Activated T-cell treated with anti-CD3 and anti-CD28 coated beads, Interleukin-2, amount 50 U/mL, for 72 hours (primary cell): ENCODE results near the gene NFIC. TPM values are rescaled to one million over a fixed set of nuclear protein-coding genes. Genes with fewer than 3 reads are reported as not detected.

ENCODE experiments used
- ATAC-seq, 2 donors: fragments of 150-1000 bp; cut with Tn5 transposase; replicated peaks in 1 of 2; 2 replicates each; pipeline ENCODE4 v1.10.0; 2021; ENCODE audit warnings: moderate library complexity in 2 of 2, mild to moderate bottlenecking in 1 of 2
- DNase-seq, 2 donors: peaks; one replicate each; pipeline ENCODE4 v3.0.0; 2021 to 2022; ENCODE audit warnings: mixed read lengths in 1 of 2
- H3K27ac Mint-ChIP-seq: one replicate; pipeline ENCODE4 v1.8.0; 2022; ENCODE audit warnings: mild to moderate bottlenecking, moderate library complexity, mixed read lengths
- H3K27me3 Mint-ChIP-seq: one replicate; pipeline ENCODE4 v1.8.0; 2022; ENCODE audit warnings: low read depth, mixed read lengths
- H3K36me3 Mint-ChIP-seq, 2 donors: one replicate each; pipeline ENCODE4 v1.8.0; 2022; ENCODE audit warnings: mixed read lengths in 2 of 2, mild to moderate bottlenecking in 1 of 2; ENCODE audit not compliant: insufficient read depth in 2 of 2
- H3K4me1 Mint-ChIP-seq: one replicate; pipeline ENCODE4 v1.8.0; 2022; ENCODE audit warnings: low read depth, mixed read lengths
- H3K4me3 Mint-ChIP-seq, 2 donors: one replicate each; pipeline ENCODE4 v1.8.0; 2022; ENCODE audit warnings: mild to moderate bottlenecking in 2 of 2, mixed read lengths in 2 of 2, moderate library complexity in 2 of 2
- H3K9me3 Mint-ChIP-seq, 2 donors: one replicate each; pipeline ENCODE4 v1.8.0; 2022; ENCODE audit warnings: mixed read lengths in 2 of 2
- total RNA-seq, 2 donors: library from RNA; stranded (reverse); gene quantifications; one replicate each; pipeline ENCODE4 v1.2.3, GENCODE V29; 2022

NFIC gene
- total RNA-seq, 2 donors from 2014 or later = 19.8 to 24.8 TPM

GRCh38 chr19:3458229-3459088, 92.1 kb downstream of the NFIC start:
- Mint-ChIP-seq H3K27ac (no peak overlapping the region), H3K27me3 (no peaks in the 10 kb centered on the region), H3K36me3 (no peaks in the 10 kb centered on the region), H3K4me1 (no peaks in the 10 kb centered on the region), H3K4me3 (no peak overlapping the region), H3K9me3 (no peaks in the 10 kb centered on the region)
- no peak for DNase-seq
- ATAC-seq = no peak

DNA sequence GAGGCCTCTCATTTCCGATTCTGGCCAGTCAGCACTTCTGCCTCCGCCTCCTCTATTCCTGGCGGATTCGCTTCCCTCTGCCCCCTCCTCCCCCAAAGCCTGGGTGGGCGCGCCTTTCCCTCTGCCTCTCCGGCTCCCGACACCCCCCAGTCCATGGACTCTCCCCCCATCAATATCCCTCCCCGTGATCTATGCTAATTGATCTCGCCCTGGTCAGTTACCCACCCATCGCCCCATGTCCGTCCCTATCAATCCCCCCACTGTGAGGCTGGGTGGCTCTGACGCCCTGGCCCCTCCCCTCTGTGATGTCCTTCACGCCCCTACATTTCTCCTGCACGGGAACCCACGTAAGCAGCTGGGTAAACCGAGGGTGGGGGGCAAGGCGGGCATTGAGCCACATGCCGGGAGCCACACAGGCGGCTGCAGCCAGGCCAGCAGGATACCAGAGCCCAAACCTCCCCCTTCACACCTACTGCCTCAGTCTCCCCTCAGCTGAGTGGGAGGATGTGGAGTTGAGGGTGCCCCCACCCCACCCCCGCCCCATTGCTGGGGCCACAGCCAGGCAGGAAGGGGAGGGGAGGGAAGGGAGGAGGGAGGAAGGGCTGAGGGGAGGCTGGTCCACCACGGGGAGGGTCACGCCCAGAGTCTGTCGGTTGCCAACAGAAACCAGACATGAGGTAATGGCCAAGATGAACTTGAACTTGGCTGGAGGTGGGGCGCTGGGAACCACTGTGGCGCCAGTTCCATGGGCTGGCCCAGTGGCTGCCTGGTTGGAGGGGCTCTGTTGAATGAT, 92.9 kb downstream of the NFIC start:
- H3K4me3 Mint-ChIP-seq = no peak overlapping the region
- H3K9me3 Mint-ChIP-seq = no peaks in the 10 kb centered on the region
- ATAC-seq = no peak

DNA sequence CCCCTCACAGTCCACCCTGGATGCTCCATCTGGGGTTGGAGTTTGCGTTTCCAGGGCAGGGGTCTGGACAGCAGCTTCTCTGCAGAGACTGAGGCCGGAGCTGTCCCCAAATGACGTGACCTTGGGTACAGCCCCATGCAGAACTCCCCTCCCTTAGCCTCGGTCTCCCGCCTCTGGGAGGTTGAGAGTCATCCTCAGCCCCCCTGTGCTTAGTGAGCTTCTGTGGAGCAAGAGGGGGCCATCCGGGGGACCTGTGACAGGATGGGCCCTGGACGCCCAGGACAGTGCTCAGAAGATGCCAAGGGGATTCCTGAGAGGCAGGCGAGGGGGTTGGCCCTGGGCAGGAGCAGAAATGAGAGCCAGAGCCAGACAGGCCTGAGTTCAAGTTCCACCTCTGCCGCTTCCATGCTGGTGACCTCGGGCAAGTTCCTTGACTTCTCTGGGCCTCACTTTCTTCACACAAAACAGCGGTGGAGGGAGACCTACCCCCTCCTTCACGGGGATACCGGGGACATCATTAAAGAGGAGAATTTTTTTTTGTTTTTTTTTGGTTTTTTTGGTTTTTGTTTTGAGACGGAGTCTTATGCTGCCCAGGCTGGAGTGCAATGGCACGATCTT, 93.7 kb downstream of the NFIC start:
- H3K9me3 Mint-ChIP-seq = no peaks in the 10 kb centered on the region
- H3K27ac Mint-ChIP-seq = no peak overlapping the region
- H3K4me3 Mint-ChIP-seq = no peak overlapping the region
- H3K27me3 Mint-ChIP-seq = no peaks in the 10 kb centered on the region
- ATAC-seq (no peak), DNase-seq (no peak)
- no peaks in the 10 kb centered on the region for H3K4me1 Mint-ChIP-seq
- no peaks in the 10 kb centered on the region for H3K36me3 Mint-ChIP-seq

More for the DNA sequence above, 92.9 kb downstream of the NFIC start:
- no peaks in the 10 kb centered on the region for H3K27me3 Mint-ChIP-seq
- no peaks in the 10 kb centered on the region for H3K4me1 Mint-ChIP-seq
- DNase-seq = no peak
- no peak overlapping the region for H3K27ac Mint-ChIP-seq
- H3K36me3 Mint-ChIP-seq = no peaks in the 10 kb centered on the region

- Mint-ChIP-seq H3K9me3 (peaks cover 0 to 2% of the 10 kb centered on the region in 2 donors), H3K4me1 (no peaks in the 10 kb centered on the region), H3K36me3 (no peaks in the 10 kb centered on the region), H3K27me3 (no peaks in the 10 kb centered on the region), H3K4me3 (no peak overlapping the region), H3K27ac (no peak overlapping the region)
- no peak for ATAC-seq
- DNase-seq = no peak
These were observed 96.8 kb downstream of the NFIC start for GRCh38 chr19:3462991-3463713.

- no peaks in the 10 kb centered on the region for H3K4me1 Mint-ChIP-seq
- H3K36me3 Mint-ChIP-seq = no peaks in the 10 kb centered on the region
- ATAC-seq (no peak), DNase-seq (no peak)
- no peak overlapping the region for H3K27ac Mint-ChIP-seq
- H3K9me3 Mint-ChIP-seq = peaks cover 0 to 2% of the 10 kb centered on the region in 2 donors
- H3K27me3 Mint-ChIP-seq = no peaks in the 10 kb centered on the region
- no peak overlapping the region for H3K4me3 Mint-ChIP-seq
These were observed 97.6 kb downstream of the NFIC start for GRCh38 chr19:3463714-3464586.

DNA sequence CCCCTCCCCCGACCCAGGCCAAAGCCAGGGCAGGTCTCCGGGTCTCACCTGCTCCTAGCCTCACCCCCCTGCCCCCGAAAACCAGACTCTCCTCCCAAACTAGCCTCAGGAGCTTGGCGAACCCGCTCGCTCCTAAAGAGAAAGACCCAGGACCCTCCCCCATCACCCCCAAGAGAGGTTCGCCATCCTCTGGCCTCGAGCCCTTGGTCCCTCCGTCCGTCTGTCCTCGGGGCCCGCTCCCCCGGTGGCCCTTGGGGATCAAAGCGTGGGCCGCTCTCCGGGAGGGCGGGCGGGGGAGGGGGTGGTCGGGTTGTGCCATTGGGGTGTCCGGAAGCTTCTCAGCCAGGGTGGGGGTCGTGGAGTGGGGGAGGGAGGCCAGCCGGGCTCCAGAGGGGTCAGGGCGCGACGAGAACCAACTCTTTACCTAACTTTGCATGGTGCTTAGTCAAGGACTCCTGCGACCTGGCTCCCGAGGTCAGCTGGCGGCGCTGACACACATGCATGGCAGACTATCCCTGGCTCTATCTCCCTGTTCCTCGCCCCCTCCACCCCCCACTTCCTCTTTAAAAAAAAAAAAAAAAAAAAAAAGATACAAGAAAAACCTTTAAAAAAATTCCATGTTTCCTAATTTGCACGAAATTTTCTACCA, 98.3 kb downstream of the NFIC start:
- peaks cover 0 to 2% of the 10 kb centered on the region in 2 donors for H3K9me3 Mint-ChIP-seq
- H3K27ac Mint-ChIP-seq = no peak overlapping the region
- ATAC-seq = no peak
- H3K4me1 Mint-ChIP-seq = no peaks in the 10 kb centered on the region
- no peak overlapping the region for H3K4me3 Mint-ChIP-seq
- no peaks in the 10 kb centered on the region for H3K36me3 Mint-ChIP-seq
- no peaks in the 10 kb centered on the region for H3K27me3 Mint-ChIP-seq
- no peak for DNase-seq

DNA sequence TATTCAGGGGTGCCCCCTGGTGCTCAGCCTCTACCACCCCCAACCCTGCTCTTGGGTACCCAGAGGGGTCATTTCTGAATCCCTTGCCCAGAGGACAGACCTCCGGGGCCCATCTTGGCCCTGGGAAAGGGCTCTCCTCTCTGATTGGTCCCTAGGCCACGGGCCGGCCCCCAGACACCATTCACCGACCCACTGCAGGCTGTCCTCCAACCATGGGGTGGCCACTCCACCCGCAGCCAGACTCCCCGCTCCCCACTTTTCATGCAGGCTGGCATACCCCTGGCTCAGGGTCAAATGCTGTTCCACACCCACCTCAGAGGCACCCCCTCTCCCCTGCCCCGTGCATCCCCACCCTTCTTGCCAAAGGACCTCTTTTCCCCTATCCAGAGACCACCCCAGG, 99.2 kb downstream of the NFIC start:
- no peaks in the 10 kb centered on the region for H3K4me1 Mint-ChIP-seq
- H3K27ac Mint-ChIP-seq = no peak overlapping the region
- H3K27me3 Mint-ChIP-seq = no peaks in the 10 kb centered on the region
- ATAC-seq (peak in 1 of 2 donors; percentile 9), DNase-seq (no peak)
- no peak overlapping the region for H3K4me3 Mint-ChIP-seq
- peaks cover 0 to 2% of the 10 kb centered on the region in 2 donors for H3K9me3 Mint-ChIP-seq
- H3K36me3 Mint-ChIP-seq = no peaks in the 10 kb centered on the region

GRCh38 chr19:3466635-3467034, 100.3 kb downstream of the NFIC start:
- DNase-seq (no peak), ATAC-seq (no peak)
- H3K4me1 Mint-ChIP-seq = no peaks in the 10 kb centered on the region
- H3K27ac Mint-ChIP-seq = no peak overlapping the region
- H3K27me3 Mint-ChIP-seq = no peaks in the 10 kb centered on the region
- peaks cover 0 to 2% of the 10 kb centered on the region in 2 donors for H3K9me3 Mint-ChIP-seq
- no peaks in the 10 kb centered on the region for H3K36me3 Mint-ChIP-seq
- H3K4me3 Mint-ChIP-seq = no peak overlapping the region

- Mint-ChIP-seq H3K4me1 (no peaks in the 10 kb centered on the region), H3K4me3 (no peak overlapping the region), H3K27ac (no peak overlapping the region), H3K9me3 (peaks cover 0 to 2% of the 10 kb centered on the region in 2 donors), H3K27me3 (no peaks in the 10 kb centered on the region), H3K36me3 (no peaks in the 10 kb centered on the region)
- ATAC-seq (no peak), DNase-seq (no peak)
These were observed 101.2 kb downstream of the NFIC start for GRCh38 chr19:3467437-3468198.

- DNase-seq (no peak), ATAC-seq (no peak)
- Mint-ChIP-seq H3K9me3 (peaks cover 0 to 2% of the 10 kb centered on the region in 2 donors), H3K27ac (no peak overlapping the region), H3K4me3 (no peak overlapping the region), H3K36me3 (no peaks in the 10 kb centered on the region), H3K4me1 (no peaks in the 10 kb centered on the region), H3K27me3 (no peaks in the 10 kb centered on the region)
These were observed 101.8 kb downstream of the NFIC start for GRCh38 chr19:3468211-3468610.
